Subcutaneous abdominal adipose tissue (tissue), 5 donors: Measurements from ENCODE around the gene YOD1.

Experiments
- H3K27ac ChIP-seq: one replicate; pipeline ENCODE4 v1.7.0; 2013; ENCODE audit warnings: low read depth, mild to moderate bottlenecking, inconsistent platforms, low read length, moderate library complexity
- H3K27me3 ChIP-seq, 5 donors: one replicate each; pipeline ENCODE4 v1.7.0; 2013; ENCODE audit warnings: low read length in 5 of 5, inconsistent platforms in 1 of 5; ENCODE audit not compliant: control insufficient read depth in 5 of 5, insufficient read depth in 4 of 5
- H3K36me3 ChIP-seq, 5 donors: one replicate each; pipeline ENCODE4 v1.7.0; 2013; ENCODE audit warnings: low read length in 5 of 5; ENCODE audit not compliant: control insufficient read depth in 5 of 5, insufficient read depth in 5 of 5
- H3K4me1 ChIP-seq, 5 donors: one replicate each; pipeline ENCODE4 v1.7.0; 2013; ENCODE audit warnings: low read length in 5 of 5, mild to moderate bottlenecking in 3 of 5, moderate library complexity in 1 of 5; ENCODE audit not compliant: control insufficient read depth in 5 of 5, insufficient read depth in 5 of 5
- H3K4me3 ChIP-seq, 5 donors: one replicate each; pipeline ENCODE4 v1.7.0; 2013; ENCODE audit warnings: low read length in 5 of 5, low read depth in 1 of 5
- H3K9ac ChIP-seq, 5 donors: one replicate each; pipeline ENCODE4 v1.7.0; 2013; ENCODE audit warnings: low read length in 5 of 5, mild to moderate bottlenecking in 4 of 5, moderate library complexity in 3 of 5
- H3K9me3 ChIP-seq, 5 donors: one replicate each; pipeline ENCODE4 v1.7.0; 2013; ENCODE audit warnings: low read length in 5 of 5; ENCODE audit not compliant: control insufficient read depth in 5 of 5
- donor health status: healthy.
- donor health status: healthy.
- donor health status: healthy.
- donor health status: healthy.
- donor health status: healthy.

Gene YOD1

DNA sequence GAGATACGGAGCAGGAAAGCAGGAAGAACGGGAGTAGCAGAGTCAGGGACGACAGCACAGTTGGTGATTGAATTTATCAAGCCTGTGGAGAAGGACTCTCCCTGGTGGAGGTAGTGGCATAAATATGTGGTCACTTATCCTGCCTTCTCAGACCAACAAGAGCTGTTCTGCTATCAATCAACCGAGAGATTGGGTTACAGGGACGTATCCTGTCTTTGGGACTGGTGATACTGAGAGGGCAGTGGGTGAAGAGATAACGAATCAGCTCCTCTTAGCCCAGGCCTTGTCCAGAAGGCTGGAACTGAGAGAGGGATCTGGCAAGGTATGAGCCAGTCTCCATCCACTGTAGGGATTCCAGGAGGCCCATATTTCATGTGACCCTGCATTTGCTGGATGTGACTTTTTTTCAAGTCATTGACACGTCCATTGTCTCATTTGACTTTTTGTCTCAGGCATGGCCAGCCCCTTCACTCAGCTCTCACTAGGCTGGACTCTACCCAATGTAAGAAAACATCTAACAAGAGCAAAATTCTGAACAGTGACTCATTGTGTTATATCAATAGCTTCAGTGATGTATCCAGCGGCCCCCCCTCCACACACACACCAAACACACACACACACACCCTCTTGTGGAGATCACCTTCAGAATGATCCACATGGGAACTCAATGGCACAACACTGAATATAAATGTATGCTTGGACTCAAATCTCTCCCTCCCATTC is 29.7 kb downstream of the YOD1 start:
- Histone ChIP-seq H3K27me3 (no peaks in the 10 kb centered on the region), H3K27ac (no peak overlapping the region), H3K9ac (no peak overlapping the region), H3K4me3 (no peak overlapping the region), H3K36me3 (no peaks in the 10 kb centered on the region), H3K9me3 (no peaks in the 10 kb centered on the region), H3K4me1 (peaks cover 0 to 25% (median 12%) of the 10 kb centered on the region in 5 donors)

DNA sequence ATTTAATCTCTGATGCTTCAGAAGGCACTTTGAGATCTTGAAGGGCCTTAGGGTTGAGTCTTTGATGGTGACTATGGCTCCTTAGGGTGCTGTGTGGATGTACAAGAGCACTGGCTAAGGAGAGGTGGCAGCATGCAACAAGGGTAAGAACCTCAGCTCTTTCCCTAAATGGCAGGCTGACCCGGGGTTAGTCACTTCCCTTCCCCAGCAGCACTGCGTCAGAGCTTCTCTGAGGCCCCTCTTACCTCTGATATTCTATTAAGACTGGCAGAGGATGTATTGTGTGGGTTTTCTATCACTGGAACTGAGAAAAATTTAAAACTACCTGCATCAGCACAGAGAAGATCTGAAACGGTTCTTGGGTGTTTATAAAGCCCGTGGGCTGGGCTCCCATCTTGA is 30.3 kb downstream of the YOD1 start:
- Histone ChIP-seq H3K36me3 (no peaks in the 10 kb centered on the region), H3K9ac (no peak overlapping the region), H3K27ac (no peak overlapping the region), H3K9me3 (no peaks in the 10 kb centered on the region), H3K27me3 (no peaks in the 10 kb centered on the region), H3K4me3 (no peak overlapping the region), H3K4me1 (peaks cover 0 to 25% (median 10%) of the 10 kb centered on the region in 5 donors)

DNA sequence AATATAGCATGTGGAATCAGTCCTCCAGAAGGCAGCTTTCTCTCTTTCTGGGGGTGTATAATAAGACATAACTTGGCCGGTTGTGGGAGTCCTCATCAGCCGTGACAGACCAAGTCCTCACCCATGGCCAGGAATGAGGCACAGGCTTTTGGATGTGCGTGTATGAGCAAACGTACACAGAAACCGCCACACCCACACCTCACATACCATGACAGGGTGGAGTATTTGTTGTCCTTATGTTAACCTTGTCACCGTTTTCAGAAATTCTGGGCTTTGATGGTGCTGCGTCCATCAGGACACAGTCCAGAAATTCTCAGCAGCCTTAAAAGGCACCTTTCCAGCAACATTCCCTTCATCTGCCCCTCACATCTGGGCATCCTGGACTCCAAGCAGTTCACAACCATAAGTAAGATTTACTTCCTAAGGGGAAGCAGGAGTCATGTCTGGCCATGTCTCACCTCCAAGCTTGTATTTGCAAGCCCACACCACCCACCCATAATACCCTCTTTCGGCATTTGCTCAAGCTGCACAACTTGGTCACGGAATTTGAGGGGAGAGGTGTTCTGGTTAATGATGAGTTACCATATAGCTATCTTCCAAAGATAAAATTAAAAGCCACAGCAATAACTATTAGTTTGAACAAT is 30.8 kb downstream of the YOD1 start:
- no peak overlapping the region for H3K9ac ChIP-seq
- H3K27me3 ChIP-seq, result no peaks in the 10 kb centered on the region
- H3K4me3 ChIP-seq, result no peak overlapping the region
- H3K9me3 ChIP-seq, result no peaks in the 10 kb centered on the region
- no peak overlapping the region for H3K27ac ChIP-seq
- H3K36me3 ChIP-seq, result no peaks in the 10 kb centered on the region
- peaks cover 0 to 20% (median 5%) of the 10 kb centered on the region in 5 donors for H3K4me1 ChIP-seq

DNA sequence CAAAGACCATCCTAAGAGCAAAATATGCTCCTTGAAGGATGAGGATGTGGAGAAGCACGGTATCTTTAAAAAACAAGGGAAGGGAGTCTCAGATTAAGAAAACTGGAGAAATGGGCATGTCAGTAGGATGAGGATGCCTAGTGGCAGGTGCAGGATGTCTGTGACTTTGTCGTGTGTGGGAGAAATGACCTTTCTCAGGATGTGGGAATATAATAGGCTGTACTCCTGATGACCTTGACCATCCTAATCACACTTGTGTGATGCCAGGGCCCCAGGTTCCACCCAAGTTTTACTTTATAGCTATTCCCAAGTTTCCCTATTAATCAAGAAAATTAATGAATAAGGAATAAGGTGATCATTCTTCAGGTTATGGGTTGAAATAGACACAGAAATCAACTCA is 31.3 kb downstream of the YOD1 start:
- no peak overlapping the region for H3K27ac ChIP-seq
- H3K36me3 ChIP-seq, result no peaks in the 10 kb centered on the region
- H3K27me3 ChIP-seq, result no peaks in the 10 kb centered on the region
- H3K4me1 ChIP-seq, result peaks cover 0 to 17% (median 2%) of the 10 kb centered on the region in 5 donors
- no peak overlapping the region for H3K4me3 ChIP-seq
- no peak overlapping the region for H3K9ac ChIP-seq
- H3K9me3 ChIP-seq, result no peaks in the 10 kb centered on the region

DNA sequence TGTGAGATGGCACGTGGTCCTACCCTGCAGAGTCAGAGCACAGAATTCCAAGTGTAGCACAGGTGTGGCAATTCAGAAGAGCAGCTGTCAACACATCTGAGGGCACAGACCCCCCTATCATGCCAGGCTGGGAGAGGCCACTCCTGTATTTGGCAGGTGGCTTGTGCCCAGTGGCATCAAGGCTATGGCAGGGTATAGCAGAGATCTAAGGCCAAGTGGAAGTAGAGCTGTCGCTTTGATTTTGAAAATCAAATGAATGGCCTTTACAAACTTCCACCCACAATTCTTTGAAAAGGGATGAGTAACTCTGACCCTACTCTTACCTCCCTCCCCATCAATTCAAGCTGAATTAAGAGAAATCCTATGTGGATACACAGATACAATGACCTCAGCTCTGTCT is 31.8 kb downstream of the YOD1 start:
- Histone ChIP-seq H3K4me3 (no peak overlapping the region), H3K27ac (no peak overlapping the region), H3K36me3 (no peaks in the 10 kb centered on the region), H3K27me3 (peaks cover 0 to 2% (median 0%) of the 10 kb centered on the region in 5 donors), H3K9me3 (no peaks in the 10 kb centered on the region), H3K9ac (no peak overlapping the region), H3K4me1 (peaks cover 0 to 12% (median 0%) of the 10 kb centered on the region in 5 donors)

DNA sequence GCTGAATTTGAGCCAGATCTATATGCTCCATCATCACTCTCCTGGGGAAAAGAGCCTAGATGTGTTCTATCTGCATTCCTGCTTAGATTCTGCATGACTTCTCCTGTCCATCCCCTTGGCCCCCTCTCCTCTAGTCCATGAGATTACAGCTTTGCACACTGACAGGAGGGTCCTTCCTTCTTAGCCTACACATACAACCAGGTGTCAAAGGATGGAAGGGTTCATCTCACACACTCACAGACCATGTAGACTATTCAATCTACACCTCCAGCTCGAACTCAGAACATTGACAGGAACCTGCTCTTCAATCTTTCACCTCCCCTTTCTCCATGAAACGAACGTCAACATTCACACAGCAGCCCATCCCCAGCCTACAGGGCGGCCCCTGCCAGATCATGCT is 32.3 kb downstream of the YOD1 start:
- Histone ChIP-seq H3K9ac (no peak overlapping the region), H3K36me3 (no peaks in the 10 kb centered on the region), H3K4me3 (no peak overlapping the region), H3K27me3 (peaks cover 0 to 2% (median 0%) of the 10 kb centered on the region in 5 donors), H3K4me1 (peaks cover 0 to 7% (median 0%) of the 10 kb centered on the region in 5 donors), H3K27ac (no peak overlapping the region), H3K9me3 (no peaks in the 10 kb centered on the region)

DNA sequence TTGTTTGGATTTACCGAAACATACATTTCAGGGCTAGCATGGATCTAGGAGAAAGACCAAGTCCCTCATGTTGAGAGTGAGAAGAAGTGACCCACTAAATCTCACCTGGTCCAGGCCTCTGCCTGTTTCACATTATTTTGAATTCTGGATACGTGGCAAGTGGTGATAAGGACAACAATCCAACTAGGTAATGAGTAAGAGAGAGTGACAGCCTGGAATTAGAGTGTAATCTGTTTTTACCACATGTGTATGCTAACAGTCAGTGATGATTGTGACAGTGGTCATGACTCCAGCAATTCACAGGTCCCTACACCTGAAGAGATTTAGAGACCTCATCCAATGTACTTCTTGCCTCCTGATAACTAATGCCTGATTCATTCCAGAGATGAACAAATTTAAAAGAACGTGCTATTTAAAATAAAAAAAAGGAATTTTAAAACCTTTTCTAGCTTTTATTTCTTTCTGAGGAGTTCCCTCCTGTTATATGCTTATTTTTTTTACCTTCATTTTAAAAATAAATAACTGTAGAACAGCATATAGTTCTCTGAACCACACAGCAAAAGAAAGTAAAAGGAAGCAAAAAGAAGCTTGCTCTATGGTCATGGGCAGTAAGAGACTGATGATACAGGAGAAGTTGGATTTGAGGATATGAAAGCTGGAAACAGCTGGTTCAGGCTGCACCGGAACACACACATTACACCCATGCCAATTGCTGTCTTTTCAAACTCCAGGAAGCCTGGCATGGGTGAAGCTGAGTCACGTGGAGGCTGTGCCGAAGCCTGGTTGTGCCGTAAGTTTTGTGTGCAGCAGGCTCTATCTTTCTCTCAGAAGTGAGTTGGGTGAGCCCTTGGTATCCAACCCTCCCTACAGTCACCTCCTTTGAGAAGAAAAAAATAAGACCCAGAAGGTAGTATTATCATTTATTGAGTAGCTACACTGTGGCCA is 33.1 kb downstream of the YOD1 start:
- Histone ChIP-seq H3K27ac (no peak overlapping the region), H3K9ac (no peak overlapping the region), H3K9me3 (no peaks in the 10 kb centered on the region), H3K27me3 (peaks cover 0 to 3% (median 0%) of the 10 kb centered on the region in 5 donors), H3K36me3 (no peaks in the 10 kb centered on the region), H3K4me3 (no peak overlapping the region), H3K4me1 (peaks cover 0 to 2% (median 0%) of the 10 kb centered on the region in 5 donors)

DNA sequence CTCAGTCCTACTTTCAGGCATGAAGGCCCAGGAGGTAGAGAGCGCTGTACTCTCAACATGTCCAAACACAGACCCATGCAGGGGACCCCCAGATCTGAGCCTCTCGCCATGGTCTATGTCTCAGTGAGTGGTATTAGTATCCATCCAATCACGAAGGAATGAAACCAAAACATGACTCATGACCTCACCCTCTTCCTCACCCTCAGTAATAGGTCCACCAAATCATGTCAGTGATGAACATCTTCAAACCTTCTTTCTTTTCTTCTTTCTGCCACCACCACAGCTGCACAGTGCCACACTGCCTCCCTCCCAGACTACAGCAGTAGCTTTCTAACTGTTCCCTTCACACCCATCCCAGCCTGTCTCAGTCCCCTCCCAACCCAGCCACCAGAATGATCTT is 35.2 kb downstream of the YOD1 start:
- Histone ChIP-seq H3K4me3 (no peak overlapping the region), H3K9me3 (no peaks in the 10 kb centered on the region), H3K27ac (no peak overlapping the region), H3K9ac (no peak overlapping the region), H3K27me3 (peaks cover 0 to 3% (median 2%) of the 10 kb centered on the region in 5 donors), H3K4me1 (peaks cover 0 to 2% (median 0%) of the 10 kb centered on the region in 5 donors), H3K36me3 (no peaks in the 10 kb centered on the region)

DNA sequence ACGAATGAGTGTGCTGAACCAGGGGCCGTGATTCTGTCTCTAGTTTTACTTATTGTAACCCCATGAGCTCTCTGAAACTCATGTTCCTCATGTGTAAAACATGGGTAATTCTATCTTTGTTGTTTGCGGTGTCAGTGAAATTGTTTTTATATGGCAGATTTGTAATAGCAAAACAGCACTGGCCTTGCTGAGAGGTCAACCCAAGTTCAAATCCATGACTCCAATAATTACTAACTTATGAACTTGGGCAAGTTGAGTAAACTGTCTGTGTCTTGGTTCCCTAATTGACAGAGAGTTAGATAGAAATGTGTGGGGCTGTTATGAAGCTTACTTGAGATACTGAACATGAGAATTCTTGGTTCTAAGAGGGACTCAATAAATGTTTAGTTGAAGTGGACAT is 36.3 kb downstream of the YOD1 start:
- Histone ChIP-seq H3K36me3 (no peaks in the 10 kb centered on the region), H3K9ac (no peak overlapping the region), H3K27ac (no peak overlapping the region), H3K4me3 (no peak overlapping the region), H3K27me3 (peaks cover 0 to 3% (median 2%) of the 10 kb centered on the region in 5 donors), H3K4me1 (peaks cover 0 to 2% (median 0%) of the 10 kb centered on the region in 5 donors), H3K9me3 (no peaks in the 10 kb centered on the region)
